K562 (cell line): ENCODE results near the gene FASN. TPM values are rescaled to one million over a fixed set of nuclear protein-coding genes. Genes with fewer than 3 reads are reported as not detected.

Experiments used
- BMI1 ChIP-seq: fragments of 150-350 bp; IDR thresholded peaks from 2 replicates; pipeline ENCODE4 v1.6.1; 2014; ENCODE audit warnings: low read length
- FOXP1 ChIP-seq: sonication (generic); formaldehyde crosslinking; IDR thresholded peaks from 2 replicates; pipeline ENCODE4 v1.8.0; 2022; ENCODE audit warnings: mild to moderate bottlenecking, missing genetic modification reagents
- GABPB2 ChIP-seq: fragments of 250-450 bp; sonication (Bioruptor Pico); conservative IDR thresholded peaks from 2 replicates; pipeline ENCODE4 v1.5.1; 2021; ENCODE audit warnings: mild to moderate bottlenecking
- MLX ChIP-seq, 2 experiments: fragments of 450-650 bp in 1 of 2; sonication (generic) in 1 of 2; formaldehyde crosslinking; conservative IDR thresholded peaks; 2 replicates each; pipeline versions ENCODE4 v1.4.0 to v1.8.1; 2020 to 2022; ENCODE audit warnings: mild to moderate bottlenecking in 1 of 2, missing genetic modification reagents in 1 of 2
- NFE2L1 ChIP-seq: fragments of 450-650 bp; IDR thresholded peaks from 2 replicates; pipeline ENCODE4 v1.6.1; 2016; ENCODE audit warnings: missing genetic modification characterization, low read depth, mild to moderate bottlenecking, missing compliant biosample characterization, moderate library complexity, borderline replicate concordance
- PHB ChIP-seq: fragments of 250-450 bp; sonication (Bioruptor Pico); IDR thresholded peaks from 2 replicates; pipeline ENCODE4 v1.5.0; 2021
- PML ChIP-seq: IDR thresholded peaks from 2 replicates; pipeline ENCODE4 v1.6.1; 2012; ENCODE audit warnings: low read length, inconsistent platforms
- POLR2A ChIP-seq: fragments of 450-650 bp; conservative IDR thresholded peaks from 2 replicates; pipeline ENCODE4 v1.6.1; 2016
- TCF15 ChIP-seq: fragments of 250-450 bp; sonication (Bioruptor Pico); IDR thresholded peaks from 2 replicates; pipeline ENCODE4 v1.8.0; 2022; ENCODE audit warnings: moderate library complexity, mild to moderate bottlenecking, inconsistent platforms
- THRB ChIP-seq: fragments of 450-650 bp; formaldehyde crosslinking; conservative IDR thresholded peaks from 2 replicates; pipeline ENCODE4 v1.4.0; 2022; ENCODE audit warnings: mild to moderate bottlenecking, missing genetic modification characterization
- ZNF274 ChIP-seq: IDR thresholded peaks from 2 replicates; pipeline ENCODE4 v1.6.1; 2011; ENCODE audit warnings: low read depth, mild to moderate bottlenecking, low read length, moderate library complexity, borderline replicate concordance
- ZNF324 ChIP-seq: fragments of 250-450 bp; sonication (Bioruptor Pico); IDR thresholded peaks from 2 replicates; pipeline ENCODE4 v1.4.0; 2020; ENCODE audit warnings: mild to moderate bottlenecking
- ZNF609 ChIP-seq: sonication (generic); formaldehyde crosslinking; IDR thresholded peaks from 2 replicates; pipeline ENCODE4 v1.8.1; 2023; ENCODE audit warnings: missing genetic modification reagents, mild to moderate bottlenecking, borderline replicate concordance
- polyA plus RNA-seq, 8 experiments: library from polyadenylated mRNA; depleted of rRNA in 4 of 8; stranded (reverse) in 5 of 8; unstranded in 3 of 8; fragments of >200 nt; fragmentation: Nextera tagmentation in 2 of 8; fragmentation: Illumina TruSeq in 1 of 8; extraction: Ambion mirVana in 2 of 8; extraction: Trizol in 1 of 8; gene quantifications; 2 replicates each; pipeline versions ENCODE4 v1.2.1 to v1.2.3, GENCODE V29; 2011 to 2014; ENCODE audit warnings: inconsistent platforms in 1 of 8, missing spikeins in 1 of 8
- total RNA-seq, 7 experiments: library from RNA; depleted of rRNA in 6 of 7; stranded (reverse); fragments of >200 nt in 6 of 7; fragmentation: Illumina TruSeq in 2 of 7; extraction: Trizol in 2 of 7; gene quantifications; 2 replicates each; pipeline versions ENCODE4 v1.2.1 to v1.2.3, GENCODE V29; 2011 to 2021; ENCODE audit warnings: low replicate concordance in 1 of 7
- TF ChIP-seq, protein P1 (sequence below): conservative IDR thresholded peaks from 2 replicates; pipeline ENCODE4 v1.6.1; 2011; ENCODE audit warnings: low read depth, mild to moderate bottlenecking, low read length; ENCODE audit not compliant: control insufficient read depth
- TF ChIP-seq, protein P2 (sequence below): fragments of 200-400 bp; formaldehyde crosslinking; IDR thresholded peaks from 2 replicates; pipeline ENCODE4 v1.6.1; 2017; ENCODE audit warnings: mild to moderate bottlenecking, low read depth, low read length, moderate library complexity

The FASN gene
- total and polyA plus RNA-seq, 9 of the 15 experiments (the other 6 are each of a cell fraction or from before 2014, with no cell fraction given), result 0.15 to 663 (median 49.9) TPM

DNA sequence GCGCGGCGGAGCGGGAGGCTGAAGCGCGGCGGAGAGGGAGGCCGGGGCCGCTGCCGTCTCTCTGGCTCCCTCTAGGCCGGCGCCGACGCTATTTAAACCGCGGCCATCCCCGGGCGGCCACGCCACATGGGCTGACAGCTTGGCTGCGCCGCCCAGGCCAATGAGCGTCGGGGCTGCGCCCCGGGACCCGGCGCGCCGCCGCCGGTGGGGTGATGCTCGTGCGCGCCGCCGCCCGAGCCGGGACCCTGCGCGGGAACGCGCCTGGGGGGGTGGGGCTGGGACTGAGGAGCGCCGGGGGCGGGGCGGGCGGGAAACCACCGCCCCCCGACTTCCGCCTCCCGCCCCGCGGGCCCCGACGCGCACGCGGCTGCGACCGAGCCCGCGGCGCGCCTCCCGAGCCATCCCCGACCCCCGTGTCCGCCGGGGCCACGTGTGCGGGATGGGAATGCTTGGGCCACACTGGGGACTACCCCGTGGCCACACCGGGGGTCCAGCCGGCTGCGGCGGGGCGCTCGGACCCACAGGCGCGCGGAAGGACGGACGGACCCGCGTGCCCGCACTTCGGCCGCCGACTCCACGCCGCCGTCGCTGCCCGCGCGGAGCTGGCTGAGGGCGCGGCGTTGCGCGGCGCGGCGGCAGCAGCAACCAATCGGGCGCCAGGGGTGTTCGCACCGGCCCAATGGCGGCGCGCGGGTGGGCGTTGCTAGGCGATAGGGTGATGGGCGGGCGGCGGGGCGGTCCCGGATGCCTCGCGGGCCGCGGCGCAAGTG is at the start of gene FASN (continued):
- TF ChIP-seq, protein P1, sequence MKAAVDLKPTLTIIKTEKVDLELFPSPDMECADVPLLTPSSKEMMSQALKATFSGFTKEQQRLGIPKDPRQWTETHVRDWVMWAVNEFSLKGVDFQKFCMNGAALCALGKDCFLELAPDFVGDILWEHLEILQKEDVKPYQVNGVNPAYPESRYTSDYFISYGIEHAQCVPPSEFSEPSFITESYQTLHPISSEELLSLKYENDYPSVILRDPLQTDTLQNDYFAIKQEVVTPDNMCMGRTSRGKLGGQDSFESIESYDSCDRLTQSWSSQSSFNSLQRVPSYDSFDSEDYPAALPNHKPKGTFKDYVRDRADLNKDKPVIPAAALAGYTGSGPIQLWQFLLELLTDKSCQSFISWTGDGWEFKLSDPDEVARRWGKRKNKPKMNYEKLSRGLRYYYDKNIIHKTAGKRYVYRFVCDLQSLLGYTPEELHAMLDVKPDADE, result peak; percentile 75
- no peak for TF ChIP-seq TCF15 (CRISPR knock-in tag)
- TF ChIP-seq, protein P2, sequence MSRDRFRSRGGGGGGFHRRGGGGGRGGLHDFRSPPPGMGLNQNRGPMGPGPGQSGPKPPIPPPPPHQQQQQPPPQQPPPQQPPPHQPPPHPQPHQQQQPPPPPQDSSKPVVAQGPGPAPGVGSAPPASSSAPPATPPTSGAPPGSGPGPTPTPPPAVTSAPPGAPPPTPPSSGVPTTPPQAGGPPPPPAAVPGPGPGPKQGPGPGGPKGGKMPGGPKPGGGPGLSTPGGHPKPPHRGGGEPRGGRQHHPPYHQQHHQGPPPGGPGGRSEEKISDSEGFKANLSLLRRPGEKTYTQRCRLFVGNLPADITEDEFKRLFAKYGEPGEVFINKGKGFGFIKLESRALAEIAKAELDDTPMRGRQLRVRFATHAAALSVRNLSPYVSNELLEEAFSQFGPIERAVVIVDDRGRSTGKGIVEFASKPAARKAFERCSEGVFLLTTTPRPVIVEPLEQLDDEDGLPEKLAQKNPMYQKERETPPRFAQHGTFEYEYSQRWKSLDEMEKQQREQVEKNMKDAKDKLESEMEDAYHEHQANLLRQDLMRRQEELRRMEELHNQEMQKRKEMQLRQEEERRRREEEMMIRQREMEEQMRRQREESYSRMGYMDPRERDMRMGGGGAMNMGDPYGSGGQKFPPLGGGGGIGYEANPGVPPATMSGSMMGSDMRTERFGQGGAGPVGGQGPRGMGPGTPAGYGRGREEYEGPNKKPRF, result no peak
- TF ChIP-seq PHB, result no peak
- TF ChIP-seq NFE2L1, result no peak
- TF ChIP-seq PML, result 0 out of 2 replicates have a peak, but pooled peaks have one; percentile 42
- peak; percentile 69; the same call in 1 of the 2 replicates for TF ChIP-seq FOXP1 (CRISPR knock-in tag)
- no peak for TF ChIP-seq THRB (CRISPR knock-in tag)
- 0 out of 2 replicates have a peak, but pooled peaks have one; percentile 65 for TF ChIP-seq ZNF609 (CRISPR knock-in tag)
- TF ChIP-seq POLR2A, result peak; percentile 84
- TF ChIP-seq ZNF324 (CRISPR knock-in tag), result no peak
- TF ChIP-seq GABPB2 (CRISPR knock-in tag), result no peak
- peak; percentile 49; the same call in 1 of the 2 replicates for TF ChIP-seq BMI1
- TF ChIP-seq ZNF274, result no peak; the same call in 1 of the 2 replicates
- TF ChIP-seq MLX (CRISPR knock-in tag; conservative IDR thresholded peaks at IDR 0.05), result 0 out of 4 replicates have a peak, but pooled peaks of 1 of the 2 experiments have one; percentile 25
